ENCODE data around the gene MPHOSPH9. TPM values are rescaled to one million over a fixed set of nuclear protein-coding genes. Genes with fewer than 3 reads are reported as not detected.

Gene MPHOSPH9
- total and polyA plus RNA-seq, 2 of the 13 experiments (the other 11 are each of a cell fraction or from before 2014, with no cell fraction given), result 20.3 to 63.4 TPM

- TF ChIP-seq HMGXB3 (CRISPR knock-in tag; IDR thresholded peaks at IDR 0.05; ENCODE audit: borderline replicate concordance) (peak; percentile 79; the same call in 1 of the 2 replicates), ZNF782 (CRISPR knock-in tag; IDR thresholded peaks at IDR 0.05; ENCODE audit: borderline replicate concordance) (no peak; the same call in 1 of the 2 replicates), JARID2 (CRISPR knock-in tag; IDR thresholded peaks at IDR 0.05; ENCODE audit: insufficient replicate concordance) (peak; percentile 41), ZNF784 (CRISPR knock-in tag; IDR thresholded peaks at IDR 0.05; ENCODE audit: borderline replicate concordance) (0 out of 2 replicates have a peak, but pooled peaks have one; percentile 55), ARID4A (CRISPR knock-in tag; IDR thresholded peaks at IDR 0.05; ENCODE audit: borderline replicate concordance) (peak; percentile 95), NFAT5 (CRISPR knock-in tag; IDR thresholded peaks at IDR 0.05) (peak; percentile 84), MEIS1 (CRISPR knock-in tag; IDR thresholded peaks at IDR 0.05; ENCODE audit: borderline replicate concordance) (peak; percentile 80; the same call in 1 of the 2 replicates), MTA1 (CRISPR knock-in tag; IDR thresholded peaks at IDR 0.05; ENCODE audit: borderline replicate concordance) (no peak), ZNF275 (CRISPR knock-in tag; IDR thresholded peaks at IDR 0.05; ENCODE audit: borderline replicate concordance) (no peak; the same call in 1 of the 2 replicates)
Observed at GRCh38 chr12:123232807-123233504, at the start of gene MPHOSPH9, which contains the start of gene MTRFR (continued).
